HepG2 (cell line): ENCODE data around the gene MRPL34. TPM values are rescaled to one million over a fixed set of nuclear protein-coding genes. Genes with fewer than 3 reads are reported as not detected.
A peak's percentile ranks its signal among the peaks of the same experiment; 100 is the strongest.

ENCODE experiments used
- AKAP8 ChIP-seq: sonication (generic); formaldehyde crosslinking; IDR thresholded peaks from 2 replicates; pipeline ENCODE4 v1.5.1; 2020; ENCODE audit warnings: mild to moderate bottlenecking, missing genetic modification reagents
- BRF2 ChIP-seq: sonication (generic); formaldehyde crosslinking; IDR thresholded peaks from 2 replicates; pipeline ENCODE4 v1.8.1; 2022; ENCODE audit warnings: mild to moderate bottlenecking, missing genetic modification reagents
- CBX2 ChIP-seq, 2 experiments: fragments of 200-600 bp in 1 of 2; sonication (generic); formaldehyde crosslinking in 1 of 2; IDR thresholded peaks; 2 replicates each; pipeline versions ENCODE4 v1.7.0 to v1.8.1; 2018 to 2022; ENCODE audit warnings: low read depth in 2 of 2, low read length in 1 of 2, mild to moderate bottlenecking in 1 of 2, missing genetic modification reagents in 1 of 2
- CENPT ChIP-seq: sonication (generic); formaldehyde crosslinking; IDR thresholded peaks from 2 replicates; pipeline ENCODE4 v1.8.0; 2022; ENCODE audit warnings: low read depth, mild to moderate bottlenecking, moderate library complexity, missing genetic modification reagents
- ESRRA ChIP-seq: sonication (generic); formaldehyde crosslinking; IDR thresholded peaks from 2 replicates; pipeline ENCODE4 v1.5.1; 2020; ENCODE audit warnings: mild to moderate bottlenecking, low read depth, missing genetic modification reagents
- FOXK2 ChIP-seq: fragments of 450-650 bp; IDR thresholded peaks from 2 replicates; pipeline ENCODE4 v1.6.1; 2016
- MYPOP ChIP-seq: sonication (generic); formaldehyde crosslinking; IDR thresholded peaks from 2 replicates; pipeline ENCODE4 v1.8.1; 2023; ENCODE audit warnings: mild to moderate bottlenecking, moderate library complexity, missing genetic modification reagents
- TFDP2 ChIP-seq: sonication (generic); formaldehyde crosslinking; IDR thresholded peaks from 2 replicates; pipeline ENCODE4 v1.4.0; 2020; ENCODE audit warnings: missing genetic modification reagents
- ZBTB26 ChIP-seq: IDR thresholded peaks from 2 replicates; pipeline ENCODE4 v1.6.1; 2016; ENCODE audit warnings: missing compliant biosample characterization, missing genetic modification reagents, borderline replicate concordance
- ZBTB39 ChIP-seq: sonication (generic); formaldehyde crosslinking; IDR thresholded peaks from 2 replicates; pipeline ENCODE4 v1.5.0; 2020; ENCODE audit warnings: missing genetic modification reagents
- ZEB1 ChIP-seq: IDR thresholded peaks from 2 replicates; pipeline ENCODE4 v1.6.1; 2012; ENCODE audit warnings: mild to moderate bottlenecking, low read depth, inconsistent platforms; ENCODE audit not compliant: insufficient replicate concordance
- ZFY ChIP-seq: sonication (generic); formaldehyde crosslinking; IDR thresholded peaks from 2 replicates; pipeline ENCODE4 v1.4.0; 2020; ENCODE audit warnings: missing genetic modification reagents
- ZMYM4 ChIP-seq: sonication (generic); formaldehyde crosslinking; IDR thresholded peaks from 2 replicates; pipeline ENCODE4 v1.8.1; 2023; ENCODE audit warnings: mild to moderate bottlenecking, missing genetic modification reagents
- ZNF235 ChIP-seq: sonication (generic); formaldehyde crosslinking; IDR thresholded peaks from 2 replicates; pipeline ENCODE4 v1.8.1; 2023; ENCODE audit warnings: mild to moderate bottlenecking, missing genetic modification reagents, borderline replicate concordance
- ZNF33A ChIP-seq: sonication (generic); formaldehyde crosslinking; IDR thresholded peaks from 2 replicates; pipeline ENCODE4 v1.5.1; 2020; ENCODE audit warnings: missing genetic modification reagents, mild to moderate bottlenecking, moderate library complexity, borderline replicate concordance
- ZNF691 ChIP-seq: sonication (generic); formaldehyde crosslinking; IDR thresholded peaks from 2 replicates; pipeline ENCODE4 v1.4.0; 2020; ENCODE audit warnings: missing genetic modification reagents, low read depth, mild to moderate bottlenecking, borderline replicate concordance
- ZNF770 ChIP-seq: sonication (generic); formaldehyde crosslinking; IDR thresholded peaks from 2 replicates; pipeline ENCODE4 v1.5.0; 2020; ENCODE audit warnings: mild to moderate bottlenecking, missing genetic modification reagents
- ZSCAN12 ChIP-seq: sonication (generic); formaldehyde crosslinking; IDR thresholded peaks from 2 replicates; pipeline ENCODE4 v1.9.0; 2021; ENCODE audit warnings: mild to moderate bottlenecking, missing genetic modification reagents
- polyA plus RNA-seq, 8 experiments: library from polyadenylated mRNA; depleted of rRNA in 3 of 8; stranded (reverse) in 7 of 8; unstranded in 1 of 8; fragments of >200 nt; fragmentation: Illumina TruSeq in 4 of 8; extraction: Trizol in 4 of 8; gene quantifications; 2 replicates each; pipeline versions ENCODE4 v1.2.1 to v1.2.3, GENCODE V29; 2011 to 2016; ENCODE audit warnings: low read depth in 4 of 8, missing spikeins in 1 of 8, mixed read lengths in 1 of 8; ENCODE audit not compliant: insufficient read depth in 1 of 8
- total RNA-seq, 5 experiments: library from RNA; depleted of rRNA; stranded (reverse); fragments of >200 nt; fragmentation: Illumina TruSeq; extraction: Trizol; gene quantifications; 2 replicates each; pipeline ENCODE4 v1.2.3, GENCODE V29; 2016; ENCODE audit warnings: low read depth in 1 of 5

MRPL34 gene
- total and polyA plus RNA-seq, 2 of the 13 experiments (the other 11 are each of a cell fraction or from before 2014, with no cell fraction given) = 74.0 to 77.3 TPM

GRCh38 chr19:17309198-17309964 lies 3.7 kb downstream of the MRPL34 start, which contains the start of gene DDA1 (continued):
- no peak for TF ChIP-seq ZNF770
- no peak for TF ChIP-seq AKAP8 (CRISPR knock-in tag)
- TF ChIP-seq ZEB1 = no peak
- TF ChIP-seq ZFY (CRISPR knock-in tag) = peak; percentile 79
- TF ChIP-seq ZNF33A = no peak
- TF ChIP-seq ZBTB26 (CRISPR knock-in tag) = 0 out of 2 replicates have a peak, but pooled peaks have one; percentile 20
- no peak for TF ChIP-seq CENPT (CRISPR knock-in tag)
- TF ChIP-seq ZNF691 (CRISPR knock-in tag) = no peak
- TF ChIP-seq ESRRA (CRISPR knock-in tag) = no peak
- TF ChIP-seq TFDP2 = no peak
- TF ChIP-seq FOXK2 = no peak
- peak; percentile 52 for TF ChIP-seq ZMYM4 (CRISPR knock-in tag)
- TF ChIP-seq BRF2 (CRISPR knock-in tag) = no peak
- TF ChIP-seq CBX2 (IDR thresholded peaks at IDR 0.05; ENCODE audit: low read depth, low read length) = no peak
- no peak for TF ChIP-seq CBX2 (CRISPR knock-in tag; IDR thresholded peaks at IDR 0.05; ENCODE audit: low read depth)
- 0 out of 2 replicates have a peak, but pooled peaks have one; percentile 4 for TF ChIP-seq MYPOP (CRISPR knock-in tag)
- TF ChIP-seq ZSCAN12 = no peak
- TF ChIP-seq ZNF235 (CRISPR knock-in tag) = no peak
- peak; percentile 76; the same call in 1 of the 2 replicates for TF ChIP-seq ZBTB39 (CRISPR knock-in tag)
